ENCODE results near the gene SPIRE1.

The SPIRE1 gene

DNA sequence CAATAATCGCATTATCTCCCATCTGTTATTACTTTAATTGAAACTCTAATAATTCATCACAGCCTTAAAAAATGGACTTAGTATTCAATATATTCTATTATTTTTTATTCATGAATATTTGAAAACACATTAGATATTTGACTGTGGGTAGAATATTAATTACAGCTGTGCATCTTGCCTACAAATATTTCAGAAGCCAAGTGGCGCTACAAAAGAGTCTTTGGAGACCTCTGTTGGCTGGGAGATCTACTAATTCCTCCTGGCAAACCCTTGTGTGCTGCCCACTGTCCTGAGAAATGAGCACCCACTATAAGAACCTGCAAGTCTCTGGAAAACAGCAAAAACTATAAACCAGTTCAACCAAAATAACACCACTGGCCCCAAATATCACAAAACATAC, 195.7 kb downstream of the SPIRE1 start:
- DNase-seq (ENCODE audit: low read depth), result no peak
- no peak overlapping the region for H3K4me3 ChIP-seq (ENCODE audit: low read length)
- TF ChIP-seq, protein P1, sequence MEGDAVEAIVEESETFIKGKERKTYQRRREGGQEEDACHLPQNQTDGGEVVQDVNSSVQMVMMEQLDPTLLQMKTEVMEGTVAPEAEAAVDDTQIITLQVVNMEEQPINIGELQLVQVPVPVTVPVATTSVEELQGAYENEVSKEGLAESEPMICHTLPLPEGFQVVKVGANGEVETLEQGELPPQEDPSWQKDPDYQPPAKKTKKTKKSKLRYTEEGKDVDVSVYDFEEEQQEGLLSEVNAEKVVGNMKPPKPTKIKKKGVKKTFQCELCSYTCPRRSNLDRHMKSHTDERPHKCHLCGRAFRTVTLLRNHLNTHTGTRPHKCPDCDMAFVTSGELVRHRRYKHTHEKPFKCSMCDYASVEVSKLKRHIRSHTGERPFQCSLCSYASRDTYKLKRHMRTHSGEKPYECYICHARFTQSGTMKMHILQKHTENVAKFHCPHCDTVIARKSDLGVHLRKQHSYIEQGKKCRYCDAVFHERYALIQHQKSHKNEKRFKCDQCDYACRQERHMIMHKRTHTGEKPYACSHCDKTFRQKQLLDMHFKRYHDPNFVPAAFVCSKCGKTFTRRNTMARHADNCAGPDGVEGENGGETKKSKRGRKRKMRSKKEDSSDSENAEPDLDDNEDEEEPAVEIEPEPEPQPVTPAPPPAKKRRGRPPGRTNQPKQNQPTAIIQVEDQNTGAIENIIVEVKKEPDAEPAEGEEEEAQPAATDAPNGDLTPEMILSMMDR (conservative IDR thresholded peaks at IDR 0.05; ENCODE audit: low read depth, low read length), result no peak

DNA sequence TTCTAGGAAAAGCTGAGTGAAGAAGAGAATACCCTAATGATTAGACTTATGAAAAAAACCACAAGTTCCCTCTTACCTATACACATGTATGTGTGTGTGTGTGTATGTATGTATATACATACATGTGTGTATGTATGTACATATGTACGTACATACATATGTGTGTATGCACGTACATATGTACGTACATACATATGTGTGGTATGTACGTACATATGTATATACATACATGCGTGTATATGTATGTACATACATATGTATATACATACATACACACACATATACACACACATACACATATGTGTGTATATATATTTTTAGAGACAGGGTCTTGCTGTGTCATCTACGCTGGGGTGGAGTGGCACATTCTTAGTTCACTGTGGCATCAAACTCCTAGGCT, 196.6 kb downstream of the SPIRE1 start:
- H3K4me3 ChIP-seq (ENCODE audit: low read length), result no peak overlapping the region
- no peak for DNase-seq (ENCODE audit: low read depth)
- TF ChIP-seq, protein P1 (conservative IDR thresholded peaks at IDR 0.05; ENCODE audit: low read depth, low read length), result no peak

DNA sequence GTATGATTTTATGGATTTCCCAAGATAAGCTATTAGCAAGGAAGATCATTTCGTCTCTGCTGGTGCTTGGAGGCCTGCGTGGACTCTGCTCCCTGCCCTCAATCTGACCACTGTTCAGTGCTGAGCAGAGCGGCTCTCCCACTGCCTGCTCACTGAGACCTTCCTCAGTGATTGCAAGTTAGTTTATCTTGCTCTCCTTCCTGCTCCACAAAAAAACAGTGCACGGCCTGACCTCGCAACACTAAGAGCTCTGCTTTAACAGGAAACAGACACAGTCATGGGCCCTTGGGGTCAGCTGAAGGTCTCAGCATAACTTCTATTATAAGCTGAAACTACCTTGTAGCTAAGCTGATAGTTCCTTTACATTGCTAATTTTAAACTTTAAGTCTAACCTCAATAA, 197.0 kb downstream of the SPIRE1 start:
- no peak for DNase-seq (ENCODE audit: low read depth)
- TF ChIP-seq, protein P1 (conservative IDR thresholded peaks at IDR 0.05; ENCODE audit: low read depth, low read length), result no peak
- no peak overlapping the region for H3K4me3 ChIP-seq (ENCODE audit: low read length)

DNA sequence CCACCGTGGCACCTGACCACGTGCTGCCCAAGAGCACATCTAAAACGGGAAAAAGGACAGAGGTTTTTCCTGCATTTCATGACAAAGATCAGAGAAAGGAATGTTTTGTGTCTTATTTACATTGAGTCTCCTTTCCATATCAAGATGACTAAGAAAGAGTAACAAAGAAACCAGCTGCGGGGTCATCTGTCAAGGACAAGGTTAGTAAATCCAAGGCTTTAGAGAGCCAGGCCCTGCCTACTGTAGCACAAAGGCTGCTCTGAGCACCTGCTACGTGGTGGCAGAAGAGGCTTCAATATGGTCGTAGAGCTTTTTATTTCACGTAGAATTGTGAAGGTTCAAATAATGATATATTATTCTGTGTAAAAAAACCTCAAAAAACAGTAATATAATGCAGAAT, 199.1 kb downstream of the SPIRE1 start:
- DNase-seq (ENCODE audit: low read depth), result no peak
- TF ChIP-seq, protein P1 (conservative IDR thresholded peaks at IDR 0.05; ENCODE audit: low read depth, low read length), result no peak
- H3K4me3 ChIP-seq (ENCODE audit: low read length), result no peak overlapping the region

DNA sequence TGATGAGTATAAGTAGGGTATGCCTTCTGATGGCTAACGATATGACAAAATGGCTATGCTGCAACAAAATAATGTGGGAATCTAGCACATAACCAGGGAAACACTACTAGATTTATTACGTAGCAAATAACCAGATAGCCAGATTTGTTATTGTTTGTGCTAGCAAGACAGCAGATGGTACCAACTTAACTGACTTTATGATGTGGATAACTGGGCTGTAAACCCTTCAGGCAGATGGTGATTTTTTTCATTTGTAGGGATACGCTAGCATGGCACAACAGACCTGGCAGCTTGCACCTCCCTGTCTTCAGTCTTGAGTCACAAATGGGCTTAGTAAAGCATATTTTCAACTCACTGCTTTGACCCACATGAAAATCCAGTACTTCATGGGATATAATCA, 201.5 kb downstream of the SPIRE1 start:
- no peak overlapping the region for H3K4me3 ChIP-seq (ENCODE audit: low read length)
- TF ChIP-seq, protein P1 (conservative IDR thresholded peaks at IDR 0.05; ENCODE audit: low read depth, low read length), result no peak
- no peak for DNase-seq (ENCODE audit: low read depth)

DNA sequence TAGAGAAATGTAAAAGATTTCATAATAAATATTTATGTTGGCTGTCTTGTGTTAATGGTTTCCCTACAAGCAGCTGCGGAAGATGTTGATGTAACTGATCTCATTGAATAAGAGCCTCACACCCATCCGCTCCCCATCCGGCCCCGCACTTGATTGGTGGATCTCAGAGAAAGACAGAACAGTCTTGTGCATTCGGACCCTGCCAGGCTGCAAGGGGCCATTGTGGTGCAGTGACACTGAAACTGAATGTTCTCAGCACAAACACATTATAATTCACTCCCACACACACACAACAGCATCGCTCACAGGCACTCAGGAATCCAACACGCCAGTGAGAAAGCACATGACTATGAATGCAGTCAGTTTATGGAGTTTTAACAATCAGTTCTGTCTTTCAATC, 202.4 kb downstream of the SPIRE1 start:
- H3K4me3 ChIP-seq (ENCODE audit: low read length), result no peak overlapping the region
- no peak for DNase-seq (ENCODE audit: low read depth)
- TF ChIP-seq, protein P1 (conservative IDR thresholded peaks at IDR 0.05; ENCODE audit: low read depth, low read length), result no peak

DNA sequence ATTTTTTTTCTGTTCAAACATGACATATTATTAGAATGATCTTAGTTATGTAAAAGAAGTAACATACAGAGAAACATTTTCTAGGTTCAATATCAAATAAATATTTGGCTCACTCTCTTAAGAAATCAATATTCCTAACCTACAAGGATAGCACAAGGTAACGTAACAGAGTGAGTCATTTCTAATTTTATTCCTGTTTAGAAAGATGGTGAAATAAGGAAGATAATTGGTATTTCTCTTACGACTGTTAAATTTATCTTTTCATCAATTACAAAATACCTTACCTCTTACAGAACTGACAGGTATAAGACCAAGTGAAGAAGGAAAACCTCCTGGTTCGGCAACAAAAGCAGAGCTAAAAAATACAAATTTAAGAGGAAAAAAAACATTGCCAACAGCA, 205.1 kb downstream of the SPIRE1 start:
- no peak overlapping the region for H3K4me3 ChIP-seq (ENCODE audit: low read length)
- TF ChIP-seq, protein P1 (conservative IDR thresholded peaks at IDR 0.05; ENCODE audit: low read depth, low read length), result no peak
- DNase-seq (ENCODE audit: low read depth), result no peak
